ENCODE measurements around the gene ADAMTSL1. TPM values are rescaled to one million over a fixed set of nuclear protein-coding genes. Genes with fewer than 3 reads are reported as not detected.
A peak's percentile ranks its signal among the peaks of the same experiment; 100 is the strongest.

ADAMTSL1 gene
- polyA plus RNA-seq, 1 donor = 10.6 TPM

DNA sequence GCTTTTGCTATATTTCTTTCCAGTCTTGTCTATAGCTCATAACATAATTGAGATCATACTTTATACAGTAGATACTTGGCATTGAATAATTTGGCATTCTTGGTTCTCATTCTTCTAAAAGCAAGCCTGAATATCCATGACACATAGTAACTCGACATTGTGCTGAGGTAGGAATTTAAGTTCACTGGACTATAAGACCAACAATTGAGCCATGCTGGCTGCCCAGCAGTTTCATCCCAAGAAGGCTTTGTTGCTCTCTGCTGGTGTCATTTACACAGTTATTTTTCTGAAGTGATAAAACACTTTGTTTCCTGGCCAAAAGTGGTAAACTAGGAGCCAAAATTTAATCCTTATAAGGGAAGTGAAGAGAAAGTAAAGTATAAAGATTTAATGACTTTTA, 192.0 kb downstream of the ADAMTSL1 start:
- no peak for DNase-seq (ENCODE audit: low read depth)

DNA sequence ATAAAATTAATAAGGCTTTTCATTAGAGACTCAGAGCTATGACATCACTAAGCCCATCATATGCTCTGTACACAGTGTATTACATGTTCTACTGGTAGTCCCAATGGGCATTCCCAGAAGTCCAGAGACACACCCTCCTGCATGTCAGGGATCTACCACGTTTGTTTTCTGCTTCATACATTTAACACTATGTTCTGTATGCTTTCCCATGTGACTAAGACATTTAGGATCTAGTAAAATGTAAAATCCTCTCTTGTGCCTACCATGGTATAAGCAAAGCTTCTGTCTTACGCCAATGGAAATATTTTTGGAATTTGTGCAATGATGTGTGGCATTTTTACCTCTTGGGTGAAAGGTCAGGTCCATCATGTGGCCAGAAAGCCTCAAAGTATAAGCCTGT, 192.4 kb downstream of the ADAMTSL1 start:
- DNase-seq (ENCODE audit: low read depth) = no peak

DNA sequence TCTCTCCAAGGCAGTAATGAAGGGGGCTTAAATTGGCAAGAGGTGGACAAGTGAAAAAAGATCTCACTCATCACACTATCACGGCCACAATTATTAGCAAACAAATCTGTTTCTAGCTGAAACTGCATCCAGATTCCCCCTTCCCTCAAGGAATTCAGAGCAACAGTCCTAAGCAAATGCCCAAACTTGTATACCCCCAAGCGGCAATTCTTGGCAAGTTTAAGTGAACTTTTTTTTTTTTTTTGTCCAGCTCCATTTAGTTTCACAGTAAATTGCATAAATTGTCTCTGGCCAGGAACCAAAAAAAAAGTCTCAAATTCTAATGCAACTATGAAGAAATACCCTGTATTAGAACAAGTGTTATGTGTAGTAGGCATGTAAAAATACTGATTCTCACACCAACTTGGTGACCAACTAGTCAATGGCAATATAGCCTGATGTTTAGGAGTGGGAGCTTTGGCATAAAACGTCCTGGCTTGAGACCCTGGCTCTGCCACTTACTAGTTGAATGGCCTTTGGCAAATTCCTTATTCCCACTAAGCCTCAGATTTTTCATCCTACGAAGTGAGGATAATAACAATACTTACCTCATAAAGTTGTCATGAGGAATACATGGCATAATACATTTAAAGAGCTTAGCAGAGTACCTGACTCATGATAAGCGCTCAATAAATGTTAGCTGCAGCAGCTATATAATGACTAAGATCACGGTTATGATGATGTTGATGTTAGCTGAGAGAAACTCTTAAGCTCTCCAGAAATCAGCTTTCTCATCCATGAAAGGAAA, 193.2 kb downstream of the ADAMTSL1 start:
- DNase-seq (ENCODE audit: low read depth) = no peak

DNA sequence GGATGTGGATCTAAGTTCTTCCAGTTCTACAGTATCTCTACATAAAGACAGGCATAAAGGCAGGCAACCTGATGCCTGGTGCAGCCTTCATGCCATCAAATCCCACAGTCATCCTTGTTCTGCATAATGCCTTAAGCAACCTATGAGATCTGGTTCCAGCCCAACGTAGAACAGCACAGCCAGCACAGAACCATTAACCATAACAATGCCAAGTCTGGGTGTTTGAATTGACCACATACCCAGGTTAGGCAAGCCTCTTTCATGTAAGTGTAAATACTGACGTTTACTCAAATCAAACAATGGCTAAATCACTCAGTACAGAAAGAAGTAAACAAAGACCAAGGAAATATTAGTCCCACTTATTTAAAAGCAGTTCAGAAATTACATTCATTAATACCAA, 195.0 kb downstream of the ADAMTSL1 start:
- no peak for DNase-seq (ENCODE audit: low read depth)

DNA sequence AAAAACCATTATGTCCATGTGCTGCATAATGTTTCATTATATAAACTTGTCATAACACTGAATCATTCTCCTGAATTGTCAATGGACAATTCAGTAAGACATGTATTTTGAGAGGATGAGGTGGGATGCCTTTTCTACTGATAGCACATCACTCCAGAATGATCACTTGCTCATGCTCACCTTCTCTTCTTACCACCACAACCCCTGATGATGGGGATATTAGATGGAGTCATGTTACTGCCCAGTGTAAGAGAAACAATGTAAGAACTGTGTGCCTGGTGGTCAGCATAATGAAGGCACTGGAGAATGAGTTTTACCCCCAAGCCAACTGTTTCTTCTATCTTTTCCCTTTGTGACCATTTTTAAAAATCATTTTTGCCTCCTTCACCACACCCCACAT, 198.8 kb downstream of the ADAMTSL1 start:
- no peak for DNase-seq (ENCODE audit: low read depth)

DNA sequence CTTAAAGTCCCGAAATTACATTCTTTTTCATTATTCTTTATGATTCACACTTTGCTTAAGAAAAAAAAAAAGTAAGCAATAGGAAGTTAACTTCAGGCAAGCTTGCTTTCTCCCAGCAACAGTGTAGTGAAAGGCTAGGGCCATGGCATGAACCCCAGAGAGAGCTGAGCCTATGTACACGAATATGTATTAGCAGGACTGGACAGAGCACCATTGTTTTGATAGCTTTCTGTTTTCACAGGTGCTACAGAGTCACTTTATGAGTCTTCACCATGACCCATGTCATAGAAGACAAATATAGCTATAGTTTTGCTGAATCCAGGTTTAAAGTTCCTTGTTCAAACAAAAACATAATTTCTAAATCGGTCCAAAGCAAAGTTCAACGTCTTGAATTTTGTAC, 199.2 kb downstream of the ADAMTSL1 start:
- DNase-seq (ENCODE audit: low read depth) = no peak

DNA sequence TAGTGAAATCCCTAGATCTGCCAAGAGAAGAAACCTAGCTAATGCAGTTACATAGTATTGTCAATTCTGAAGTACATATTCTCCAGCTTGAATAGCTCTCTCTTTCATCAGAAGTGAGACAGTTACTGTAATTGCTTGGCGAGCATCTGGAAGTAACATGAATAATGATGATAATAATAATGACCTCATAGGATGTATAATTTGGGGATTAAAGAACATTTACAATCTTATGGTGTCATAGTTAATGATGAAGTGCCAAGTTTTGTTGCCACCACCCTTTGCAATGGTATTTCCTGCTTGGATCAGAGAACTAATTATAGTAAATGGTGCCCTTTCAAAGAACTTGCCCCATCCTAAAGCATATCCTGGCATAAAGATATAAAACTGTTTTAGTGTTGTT, 201.4 kb downstream of the ADAMTSL1 start:
- DNase-seq (ENCODE audit: low read depth) = no peak

DNA sequence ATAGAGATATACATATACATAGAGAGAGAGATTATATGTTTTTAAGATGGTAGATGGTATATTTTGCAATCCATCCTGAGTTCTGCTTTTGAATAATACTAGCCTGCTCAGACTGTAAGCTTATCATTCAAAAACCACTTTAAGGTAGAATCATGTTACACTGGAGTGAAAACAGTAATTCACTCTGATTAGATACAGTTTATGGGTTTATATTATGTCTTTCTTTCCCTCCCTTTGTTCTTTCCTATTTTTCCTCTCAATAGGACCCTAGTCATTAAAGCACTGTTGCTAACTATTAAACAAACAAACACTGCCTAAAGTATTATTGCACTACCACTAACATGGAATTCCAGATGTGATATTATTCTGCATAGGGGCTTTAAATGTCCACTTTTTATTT, 202.0 kb downstream of the ADAMTSL1 start:
- DNase-seq (ENCODE audit: low read depth) = no peak

DNA sequence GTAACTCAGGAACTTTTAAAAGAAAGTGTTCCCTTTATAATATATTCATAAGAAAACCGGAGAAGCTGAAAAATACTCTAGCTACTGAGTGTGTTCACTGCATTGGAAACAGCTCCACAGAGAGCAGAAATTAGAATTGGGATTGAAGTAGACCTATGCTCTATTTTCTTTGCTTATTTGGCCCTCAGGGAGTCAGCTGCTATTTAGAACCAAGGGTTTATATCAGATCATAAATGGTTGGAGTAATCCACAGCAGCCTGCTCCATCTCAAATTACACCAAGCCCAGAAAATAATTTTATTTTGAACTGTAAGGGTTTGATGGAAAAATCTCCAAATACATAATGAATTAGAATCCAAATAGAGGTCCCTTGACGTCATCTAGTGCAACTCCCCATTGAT, 202.6 kb downstream of the ADAMTSL1 start:
- DNase-seq (ENCODE audit: low read depth) = no peak

DNA sequence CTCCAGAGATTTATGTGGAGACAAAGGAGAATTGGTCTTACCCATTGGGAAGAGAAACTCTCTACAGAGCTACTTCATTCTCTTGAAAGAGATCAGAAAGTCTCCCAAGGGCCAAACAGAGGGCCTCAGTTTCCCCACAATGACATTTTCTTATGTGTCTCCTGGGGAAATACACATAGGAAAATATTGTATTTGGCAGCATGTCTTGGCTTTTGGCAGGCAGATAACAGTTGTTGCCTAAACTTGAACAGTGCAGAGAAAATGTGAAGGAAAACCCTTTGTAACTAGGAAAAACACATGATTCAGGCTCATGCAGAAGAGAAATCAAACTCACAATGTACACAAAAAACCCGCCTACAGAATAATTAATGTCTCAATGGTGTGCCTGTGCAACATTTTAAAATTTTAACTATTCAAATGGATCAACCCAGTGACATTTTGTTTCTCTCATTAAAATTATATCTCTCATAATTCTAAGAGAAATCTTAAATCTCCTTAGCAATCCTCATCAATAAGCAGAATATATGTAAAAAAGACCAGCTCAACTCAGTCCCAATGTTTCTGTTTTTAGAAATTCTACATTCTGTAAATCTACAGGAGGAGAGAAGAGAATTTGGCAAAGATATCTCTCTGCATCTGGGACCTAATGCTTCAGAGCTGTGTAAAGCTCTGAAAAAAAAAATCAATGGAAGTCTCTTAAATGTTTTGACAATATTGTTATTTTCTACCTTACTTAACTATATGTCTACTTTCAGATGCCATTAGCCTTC, 205.1 kb downstream of the ADAMTSL1 start:
- peak; percentile 66 for DNase-seq (ENCODE audit: low read depth)

DNA sequence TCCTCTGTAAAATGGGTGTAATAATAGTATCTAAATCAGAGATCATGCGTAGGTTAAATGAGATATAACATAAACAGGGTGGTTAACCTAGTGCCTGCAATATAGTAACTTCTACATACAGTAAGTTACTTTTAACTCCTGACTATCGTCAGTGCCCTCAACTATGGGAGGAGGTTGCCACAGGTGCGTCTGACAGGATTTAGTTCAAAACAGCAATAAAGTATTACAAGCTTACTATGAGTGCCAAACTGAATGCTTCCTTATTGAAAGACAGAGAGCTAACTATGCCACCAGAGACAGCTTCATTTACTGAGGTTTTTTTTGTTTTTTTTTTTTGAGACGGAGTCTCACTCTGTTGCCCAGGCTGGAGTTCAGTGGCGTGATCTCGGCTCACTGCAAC, 209.0 kb downstream of the ADAMTSL1 start:
- no peak for DNase-seq (ENCODE audit: low read depth)

DNA sequence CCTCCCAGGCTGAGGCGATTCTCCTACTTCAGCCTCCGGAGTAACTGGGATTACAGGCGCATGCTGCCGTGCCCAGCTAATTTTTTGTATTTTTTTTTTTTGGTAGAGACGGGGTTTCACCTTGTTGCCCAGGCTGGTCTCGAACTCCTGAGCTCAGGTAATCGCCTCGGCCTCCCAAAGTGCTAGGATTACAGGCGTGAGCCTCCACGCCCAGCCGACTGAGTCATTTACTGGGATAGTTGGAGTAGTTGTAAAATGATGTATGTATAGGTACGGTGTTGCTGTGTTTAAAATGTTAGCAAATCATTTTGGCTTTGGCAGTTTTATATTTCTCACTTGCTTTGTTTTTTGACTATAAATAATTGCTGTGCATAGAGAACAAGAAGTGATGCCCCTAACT, 209.4 kb downstream of the ADAMTSL1 start:
- no peak for DNase-seq (ENCODE audit: low read depth)

DNA sequence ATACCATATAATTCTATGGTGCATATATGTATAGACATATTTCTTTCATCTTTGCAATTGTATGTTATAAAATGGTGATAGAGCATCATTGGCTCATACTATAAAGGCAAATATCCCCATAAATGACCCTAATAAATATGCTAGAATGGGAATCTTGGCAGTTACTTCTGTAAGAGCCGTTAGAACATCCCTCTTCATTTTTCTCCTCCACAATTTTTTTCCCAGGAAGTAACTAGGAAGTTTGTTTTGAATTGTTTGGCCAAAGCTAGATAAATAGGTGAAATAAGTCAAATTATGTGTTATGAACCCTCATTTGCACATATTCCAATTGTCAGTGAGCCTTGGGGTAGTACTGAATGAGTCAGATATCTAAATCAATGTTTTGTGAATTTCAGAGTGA, 209.9 kb downstream of the ADAMTSL1 start:
- DNase-seq (ENCODE audit: low read depth) = no peak

DNA sequence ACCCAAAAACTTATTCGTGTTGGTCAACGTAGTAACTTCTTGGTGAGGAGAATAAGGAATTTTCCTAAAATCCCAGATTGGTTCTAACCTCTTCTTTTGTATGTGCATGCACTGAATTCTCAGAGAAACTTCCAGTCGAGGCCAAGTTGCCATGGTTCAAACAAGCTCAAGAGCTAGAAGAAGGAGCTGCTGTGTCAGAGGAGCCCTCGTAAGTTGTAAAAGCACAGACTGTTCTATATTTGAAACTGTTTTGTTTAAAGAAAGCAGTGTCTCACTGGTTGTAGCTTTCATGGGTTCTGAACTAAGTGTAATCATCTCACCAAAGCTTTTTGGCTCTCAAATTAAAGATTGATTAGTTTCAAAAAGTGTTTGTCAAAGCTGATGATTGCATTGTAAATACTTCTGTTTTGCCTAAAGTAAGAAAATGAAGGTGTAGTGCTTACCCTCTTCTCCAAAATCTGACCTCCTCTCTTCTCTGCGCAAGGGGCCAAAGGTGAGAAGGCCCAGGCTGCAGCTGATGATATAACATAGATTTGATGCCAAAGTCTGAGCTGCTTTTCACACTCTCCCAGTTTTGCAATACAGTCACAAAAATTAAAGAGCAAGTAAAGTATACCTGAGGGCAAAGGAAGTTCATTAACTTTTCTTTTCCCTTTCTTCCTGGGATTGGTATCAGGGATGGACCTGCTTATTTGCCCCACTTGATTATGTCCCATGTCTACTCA, 210.8 kb downstream of the ADAMTSL1 start:
- no peak for DNase-seq (ENCODE audit: low read depth)

DNA sequence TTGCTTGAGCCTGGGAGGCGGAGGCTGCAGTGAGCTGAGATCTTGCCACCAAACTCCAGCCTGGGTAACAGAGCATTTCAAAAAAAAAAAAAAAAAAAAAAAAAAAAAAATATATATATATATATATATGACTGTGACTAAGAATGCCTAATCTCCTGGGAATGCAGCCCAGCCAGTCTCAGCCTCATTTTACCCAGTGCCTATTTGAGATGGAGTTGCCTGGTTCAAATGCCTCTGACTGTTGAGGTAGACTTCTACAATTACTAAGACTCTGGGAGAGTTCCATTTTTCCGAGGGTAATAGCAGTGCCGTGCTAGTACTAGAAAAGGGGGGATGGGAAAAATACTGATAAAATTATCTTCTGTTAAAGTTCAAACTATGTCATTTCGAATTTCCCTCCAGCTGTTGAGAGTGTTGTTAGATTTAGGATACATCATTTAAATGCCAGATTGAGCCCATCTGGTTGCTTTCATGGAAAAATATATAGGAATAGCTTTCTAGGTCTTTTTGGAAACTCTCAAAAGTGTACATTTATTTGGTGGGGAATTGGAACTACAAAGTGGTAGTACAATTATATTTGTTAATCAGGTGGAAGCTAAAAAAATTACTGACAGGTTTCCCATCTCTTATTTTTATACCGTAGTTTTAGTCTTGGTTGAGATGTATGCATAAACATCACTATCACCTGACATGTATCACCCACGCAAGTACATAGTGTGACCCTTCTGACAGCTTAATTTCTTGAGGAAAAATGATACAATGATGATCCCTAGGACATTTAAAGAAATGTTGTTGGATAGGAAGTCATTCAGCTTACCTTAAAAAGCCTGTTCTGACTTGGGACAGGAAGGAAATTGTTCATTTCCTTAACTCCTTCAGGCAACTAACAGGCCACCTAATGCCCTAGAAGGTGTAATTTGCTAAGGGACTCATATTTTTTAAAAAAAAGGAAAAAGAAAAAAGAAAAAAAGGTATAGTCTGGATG, 214.9 kb downstream of the ADAMTSL1 start:
- DNase-seq (ENCODE audit: low read depth) = no peak

DNA sequence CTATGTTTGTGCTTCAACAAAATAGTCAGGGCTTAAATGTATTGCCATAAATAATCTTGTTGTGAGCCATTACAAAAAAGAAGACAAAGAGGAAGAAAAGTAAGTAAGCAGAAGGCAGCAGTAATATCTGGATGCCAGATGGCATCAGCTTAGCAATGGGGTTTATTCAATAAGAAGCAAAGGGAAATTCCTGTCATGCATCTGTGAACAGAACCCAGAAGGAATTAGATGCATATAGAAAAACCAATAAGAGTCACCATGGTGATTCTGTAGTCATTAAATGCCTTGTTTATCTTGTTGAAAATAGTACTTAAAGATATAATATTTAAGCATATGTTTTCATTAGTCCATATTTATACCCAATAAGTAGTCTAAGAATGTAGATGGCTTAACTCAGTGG, 216.0 kb downstream of the ADAMTSL1 start:
- no peak for DNase-seq (ENCODE audit: low read depth)

DNA sequence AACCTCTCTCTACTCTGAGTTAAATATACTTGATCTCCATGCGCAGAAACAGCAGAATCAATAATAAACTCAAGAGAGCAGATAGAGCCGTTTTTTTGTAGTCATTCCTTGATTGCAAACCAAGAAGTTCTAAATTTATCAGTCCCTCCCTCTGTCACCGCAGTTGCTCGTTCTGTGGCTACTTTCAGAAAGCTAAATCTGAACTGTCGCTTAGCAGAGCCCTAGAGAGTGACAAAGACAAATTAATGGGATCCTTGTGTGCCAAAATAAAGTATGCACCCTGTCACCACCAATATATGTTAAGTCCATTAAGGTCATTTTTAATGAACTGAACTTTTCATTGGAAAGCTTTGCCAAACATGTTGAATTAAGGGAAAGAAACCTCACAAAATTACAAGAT, 218.3 kb downstream of the ADAMTSL1 start:
- DNase-seq (ENCODE audit: low read depth) = no peak

DNA sequence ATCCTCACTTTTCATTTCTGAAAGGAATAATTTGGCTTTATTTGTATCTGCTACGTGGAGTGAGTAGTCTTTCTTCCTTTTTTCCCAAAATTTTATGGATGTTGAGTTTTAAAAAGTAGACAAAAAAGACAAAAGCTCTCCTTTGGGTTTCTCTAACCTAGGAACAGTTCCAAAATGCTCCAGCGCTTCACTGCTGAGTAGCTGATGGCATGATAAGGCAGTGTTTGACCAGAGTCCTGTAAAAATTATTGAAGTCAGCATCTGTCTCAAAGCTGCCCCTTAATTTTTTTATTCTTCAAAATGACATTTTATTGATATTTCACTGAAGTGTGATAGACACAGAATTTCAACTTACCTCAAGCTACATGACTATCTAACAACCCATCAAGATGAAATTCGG, 219.0 kb downstream of the ADAMTSL1 start:
- DNase-seq (ENCODE audit: low read depth) = no peak

DNA sequence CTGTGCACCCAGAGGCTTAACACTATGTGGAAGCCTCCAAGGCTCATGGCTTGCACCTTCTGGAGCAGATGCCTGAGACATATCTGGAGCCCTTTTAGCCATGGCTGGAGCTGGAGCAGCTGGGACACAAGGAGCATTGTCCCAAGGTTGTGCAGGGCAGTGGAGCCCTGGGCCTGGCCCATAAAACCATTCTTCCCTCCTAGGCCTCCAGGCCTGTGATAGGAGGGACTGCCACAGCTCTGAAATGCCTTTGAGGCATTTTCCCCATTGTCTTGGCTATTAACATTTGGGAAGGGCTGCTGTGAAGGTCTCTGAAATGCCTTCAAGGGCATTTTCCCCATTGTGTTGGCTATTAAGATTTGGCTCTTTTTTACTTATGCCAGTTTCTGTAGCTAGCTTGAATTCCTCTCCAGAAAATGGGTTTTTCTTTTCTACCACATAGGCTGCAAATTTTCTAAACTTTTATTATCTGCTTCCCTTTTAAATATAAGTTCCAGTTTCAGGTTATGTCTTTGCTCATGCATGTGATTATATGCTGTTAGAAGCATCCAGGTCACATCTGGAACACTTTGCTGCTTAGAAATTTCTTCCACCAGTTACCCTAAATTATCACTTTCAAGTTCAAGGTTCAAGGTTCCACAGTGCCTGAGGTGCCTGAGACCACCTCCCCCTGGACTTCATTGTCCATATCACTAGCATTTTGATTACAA, 221.2 kb downstream of the ADAMTSL1 start:
- no peak for DNase-seq (ENCODE audit: low read depth)

DNA sequence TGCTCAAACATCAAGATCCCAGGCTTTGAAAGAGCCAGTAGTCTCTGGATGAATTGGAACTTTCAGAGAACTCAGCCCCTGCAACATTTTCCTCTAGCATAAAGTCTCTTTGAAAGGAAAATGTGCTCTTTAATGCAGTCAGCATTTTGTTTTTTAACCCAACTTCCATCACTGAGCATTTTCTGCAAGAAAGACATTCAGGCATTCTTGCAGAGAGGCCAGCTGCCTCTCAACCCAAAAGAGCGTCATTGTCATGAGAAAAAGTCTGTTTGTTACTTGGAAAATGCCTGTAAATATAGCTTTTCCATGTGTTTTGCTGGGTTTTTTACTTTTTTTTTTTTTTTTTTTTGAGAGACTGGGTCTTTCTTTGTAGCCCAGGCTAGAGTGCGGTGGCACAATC, 225.0 kb downstream of the ADAMTSL1 start:
- DNase-seq (ENCODE audit: low read depth) = no peak

DNA sequence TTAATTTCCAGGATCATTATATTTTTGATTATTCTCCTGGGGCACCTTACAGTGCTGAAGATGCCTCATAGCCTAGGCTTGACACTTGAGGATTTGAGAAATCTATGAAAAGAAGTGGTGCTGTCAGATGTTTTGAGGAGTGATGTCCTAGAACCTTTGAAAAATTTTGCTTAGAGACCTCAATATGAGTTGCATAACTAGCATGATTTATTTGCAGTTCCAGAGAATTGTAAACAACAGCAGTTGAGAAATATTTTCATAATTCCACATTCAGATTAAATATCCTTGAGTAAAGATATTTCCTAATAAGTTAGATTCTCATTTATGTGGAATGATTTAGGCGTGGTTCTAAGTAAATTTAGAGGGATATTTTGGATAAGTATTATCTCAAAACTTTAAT, 225.8 kb downstream of the ADAMTSL1 start:
- DNase-seq (ENCODE audit: low read depth) = no peak
